ENCODE data around the gene MAPK4. TPM values are rescaled to one million over a fixed set of nuclear protein-coding genes. Genes with fewer than 3 reads are reported as not detected.
A peak's percentile ranks its signal among the peaks of the same experiment; 100 is the strongest.
"Not testable (repeated sequence)": the region's sequence is repeated elsewhere in the genome, so short reads cannot be mapped to it uniquely, and the experiment has no call there.

Gene MAPK4
- total RNA-seq, 1 donor from 2014 or later: 26.9 TPM

- ATAC-seq (ENCODE audit: poor library complexity) (no peak), DNase-seq (no peak)
- intact Hi-C loops (cut with DNase I): no loop called here
Observed at GRCh38 chr18:50696929-50697328, 137.0 kb downstream of the MAPK4 start.

DNA sequence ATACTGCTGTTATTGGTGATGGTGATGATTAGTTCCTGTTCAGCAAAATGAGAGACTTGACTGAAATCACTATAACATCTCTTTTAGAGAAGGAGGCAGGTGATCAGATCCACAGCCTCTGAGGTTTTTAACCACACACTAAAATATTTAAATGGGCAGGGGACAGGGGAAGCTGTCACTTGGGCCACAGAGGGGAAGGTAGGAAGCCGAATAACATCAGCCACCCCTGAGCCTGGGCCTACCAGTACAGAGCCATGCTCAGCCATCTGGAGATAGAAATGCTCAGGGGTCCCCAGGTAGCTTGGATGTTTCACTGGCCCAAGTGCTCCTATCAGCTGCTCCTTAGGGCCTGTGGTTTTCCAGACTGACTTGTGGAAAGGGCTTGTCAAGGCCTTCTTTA, 137.6 kb downstream of the MAPK4 start:
- intact Hi-C loops (cut with DNase I): no loop called here
- DNase-seq (no peak), ATAC-seq (ENCODE audit: poor library complexity) (no peak)

DNA sequence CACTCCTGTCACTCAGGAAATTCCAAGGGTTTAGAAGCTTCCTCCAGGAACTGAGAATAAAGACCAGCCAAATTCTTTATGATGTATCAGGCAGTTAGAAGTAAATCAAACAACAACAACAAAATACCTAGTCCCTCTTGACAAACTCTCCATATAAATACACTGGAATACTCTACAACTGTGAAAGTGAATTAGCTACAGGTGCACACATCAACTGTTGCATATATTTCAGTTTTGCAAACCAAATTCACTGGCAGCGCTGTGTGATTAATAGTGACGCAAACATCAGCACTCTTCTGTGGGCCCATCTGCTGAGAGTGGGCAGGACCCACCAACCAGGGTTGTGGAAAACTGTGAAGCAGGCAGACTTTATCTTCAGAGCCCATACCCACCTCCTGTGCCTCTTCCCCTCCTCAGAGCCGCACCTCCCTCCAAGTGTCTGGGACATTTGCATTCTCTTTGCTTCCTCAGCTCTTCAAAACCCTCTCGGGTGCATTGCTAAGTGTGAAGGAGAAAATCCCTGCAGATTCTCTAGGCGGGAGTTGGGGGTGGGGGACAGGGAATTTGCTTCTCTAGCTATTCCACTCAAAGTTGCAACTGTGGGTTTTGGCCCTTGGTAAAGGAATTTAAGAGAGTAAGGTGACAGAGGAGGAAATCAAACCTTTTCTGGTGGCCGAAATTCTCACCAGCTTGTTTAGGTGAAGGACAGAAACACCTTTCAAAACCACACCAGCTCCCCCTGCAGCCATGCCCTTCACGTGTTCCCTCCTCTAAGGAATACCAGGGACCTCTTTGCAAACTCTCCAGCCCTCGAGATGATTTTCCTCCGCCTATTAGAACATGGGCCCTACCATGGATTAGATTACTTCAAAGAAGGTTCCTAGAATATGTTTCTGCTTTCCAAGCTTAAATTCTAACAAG, 140.6 kb downstream of the MAPK4 start:
- DNase-seq: no peak
- intact Hi-C loops (cut with DNase I): no loop called here

DNA sequence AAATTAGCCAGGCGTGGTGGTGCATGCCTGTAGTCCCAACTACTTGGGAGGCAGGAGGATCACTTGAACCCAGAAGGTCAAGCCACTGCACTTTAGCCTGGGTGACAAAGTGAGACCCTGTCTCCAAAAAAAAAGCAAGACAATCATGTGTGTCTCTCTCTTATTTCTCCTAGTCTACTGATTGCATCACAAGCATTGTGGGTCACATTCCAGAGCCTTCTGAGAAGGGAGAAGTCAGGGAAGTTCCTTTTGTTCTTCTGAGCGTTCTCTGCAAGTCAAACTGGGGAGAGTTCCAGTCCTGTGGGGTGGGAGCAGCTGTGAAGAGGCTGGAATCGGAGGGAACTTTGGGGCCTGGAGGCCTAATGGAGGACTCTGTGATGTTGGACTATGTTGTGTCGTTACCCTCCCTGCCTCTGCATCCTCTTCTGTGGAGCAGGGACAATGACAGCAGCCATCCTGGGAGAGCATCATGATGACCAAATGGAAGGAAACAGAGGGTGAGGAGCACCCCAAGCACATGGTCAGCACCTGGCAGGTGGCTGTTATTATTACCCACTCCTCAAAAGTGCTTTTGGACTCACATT, 144.6 kb downstream of the MAPK4 start:
- ATAC-seq (ENCODE audit: poor library complexity) (no peak), DNase-seq (no peak)
- intact Hi-C loops (cut with DNase I): no loop called here

More for the DNA sequence above, 140.6 kb downstream of the MAPK4 start:
- ATAC-seq (ENCODE audit: poor library complexity): no peak

DNA sequence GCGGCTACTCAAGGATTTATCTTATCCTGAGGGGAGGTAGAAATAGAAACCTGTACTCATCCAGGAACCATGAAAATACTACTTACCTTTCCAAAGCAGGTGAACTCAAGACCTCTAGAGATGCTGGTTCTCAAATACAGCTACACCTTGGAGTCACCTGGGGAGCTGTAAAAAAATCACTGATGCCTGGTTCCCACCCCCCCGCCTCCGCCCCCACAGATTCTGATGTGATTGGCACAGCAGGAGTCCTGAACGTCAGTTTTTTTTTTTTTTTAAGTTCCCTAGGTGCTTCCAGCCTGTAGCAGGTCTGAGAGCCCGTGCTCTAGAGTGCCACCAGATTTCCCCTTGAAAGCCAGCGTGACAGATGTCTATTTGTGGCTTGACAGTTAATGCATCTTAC, 146.3 kb downstream of the MAPK4 start:
- DNase-seq (no peak), ATAC-seq (ENCODE audit: poor library complexity) (no peak)
- intact Hi-C loops (cut with DNase I): no loop called here

DNA sequence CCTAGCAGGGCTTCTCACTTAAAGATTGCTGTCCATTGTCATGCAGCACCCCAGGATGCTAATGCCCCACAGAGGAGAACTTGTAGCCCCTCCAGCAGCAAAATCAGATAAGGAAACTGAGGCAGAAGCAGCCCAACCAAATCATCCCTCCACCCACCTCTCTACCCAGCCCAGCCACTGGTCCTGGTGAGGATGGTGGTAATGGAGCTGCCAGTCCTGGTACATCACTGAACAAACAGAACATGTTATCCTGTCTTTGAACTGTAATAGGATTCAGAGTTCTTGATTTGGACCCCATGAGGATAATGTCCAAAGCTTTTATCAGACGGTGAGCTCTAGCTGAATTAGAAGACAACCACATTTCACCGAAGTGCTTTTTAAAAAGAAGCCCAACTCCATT, 146.8 kb downstream of the MAPK4 start:
- DNase-seq (no peak), ATAC-seq (ENCODE audit: poor library complexity) (no peak)
- intact Hi-C loops (cut with DNase I): no loop called here

GRCh38 chr18:50707297-50707696, 147.4 kb downstream of the MAPK4 start:
- DNase-seq; ATAC-seq (ENCODE audit: poor library complexity); intact Hi-C loops (cut with DNase I): not testable (repeated sequence)

- DNase-seq: no peak
- ATAC-seq (ENCODE audit: poor library complexity): peak; percentile 57
- intact Hi-C loops (cut with DNase I): no loop called here
Observed at GRCh38 chr18:50707855-50708469, 148.1 kb downstream of the MAPK4 start.

GRCh38 chr18:50709193-50709592, 149.3 kb downstream of the MAPK4 start:
- intact Hi-C loops (cut with DNase I): no loop called here
- no peak for DNase-seq
- no peak for ATAC-seq (ENCODE audit: poor library complexity)

DNA sequence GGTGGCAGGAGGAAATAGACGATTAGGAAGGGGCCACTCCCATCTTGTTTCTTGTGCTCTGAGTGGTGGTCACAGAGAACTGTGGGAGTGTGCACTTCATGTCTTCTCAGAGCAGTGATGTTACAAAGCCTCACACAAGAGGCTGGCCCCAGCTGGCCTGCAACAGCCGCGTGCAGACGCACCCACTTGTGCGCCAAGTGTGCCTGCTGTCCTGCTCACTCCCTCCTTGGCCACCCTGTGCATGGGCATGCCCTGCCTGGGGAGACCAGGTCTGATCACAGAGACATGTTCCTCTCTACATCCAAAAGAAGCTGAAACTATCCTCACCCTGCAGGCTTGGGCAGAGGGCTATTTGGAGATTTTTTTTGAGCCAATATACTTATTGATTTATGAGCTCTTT, 151.5 kb downstream of the MAPK4 start:
- no peak for ATAC-seq (ENCODE audit: poor library complexity)
- no peak for DNase-seq
- intact Hi-C loops (cut with DNase I): no loop called here

DNA sequence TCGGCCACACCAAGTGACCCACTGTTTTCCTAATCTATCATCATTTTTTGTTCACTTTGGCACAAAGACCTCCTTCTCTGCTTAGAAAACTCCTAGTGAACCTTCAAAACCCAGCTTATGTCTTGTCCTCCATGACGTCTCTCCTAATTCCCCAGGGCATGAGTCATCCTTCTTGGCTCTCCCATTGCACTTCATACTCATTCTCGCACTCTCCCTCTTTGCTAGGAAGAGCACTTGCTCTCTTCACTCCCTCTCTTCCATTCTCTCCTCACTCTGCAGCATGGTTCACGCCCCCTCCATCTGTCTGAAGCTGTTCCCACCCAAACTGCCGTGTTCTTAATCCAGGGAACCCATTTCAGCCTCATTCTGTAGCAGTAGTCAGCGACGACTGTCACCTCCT, 156.0 kb downstream of the MAPK4 start:
- intact Hi-C loops (cut with DNase I): no loop called here
- ATAC-seq (ENCODE audit: poor library complexity) (no peak), DNase-seq (no peak)

DNA sequence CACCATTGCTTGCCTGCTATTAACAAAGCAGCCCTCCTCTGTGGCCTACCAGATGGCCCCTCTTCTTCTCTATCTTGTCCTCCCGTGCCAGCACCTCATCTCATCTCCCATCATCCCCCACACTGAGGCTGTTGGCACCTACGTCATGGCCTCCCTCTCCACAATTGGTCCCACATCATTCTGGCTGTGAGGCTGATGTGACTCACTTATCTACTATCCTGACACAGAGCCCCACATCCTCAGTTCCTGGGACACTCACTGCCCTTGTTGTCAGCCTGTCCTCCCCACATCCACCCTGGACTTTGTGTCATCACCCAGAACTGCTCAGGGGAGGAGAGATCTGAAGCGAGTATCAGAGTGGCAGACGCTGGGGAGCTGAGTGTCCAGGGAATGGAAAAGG, 157.0 kb downstream of the MAPK4 start:
- ATAC-seq (ENCODE audit: poor library complexity): no peak
- DNase-seq: no peak
- intact Hi-C loops (cut with DNase I): no loop called here

- no peak for ATAC-seq (ENCODE audit: poor library complexity)
- no peak for DNase-seq
- intact Hi-C loops (cut with DNase I): no loop called here
Observed at GRCh38 chr18:50717563-50717962, 157.7 kb downstream of the MAPK4 start.

- ATAC-seq (ENCODE audit: poor library complexity) (no peak), DNase-seq (no peak)
- intact Hi-C loops (cut with DNase I): no loop called here
Observed at GRCh38 chr18:50719471-50720324, 159.8 kb downstream of the MAPK4 start.

- no peak for ATAC-seq (ENCODE audit: poor library complexity)
- intact Hi-C loops (cut with DNase I): no loop called here
Observed at GRCh38 chr18:50720325-50720674, 160.4 kb downstream of the MAPK4 start.

DNA sequence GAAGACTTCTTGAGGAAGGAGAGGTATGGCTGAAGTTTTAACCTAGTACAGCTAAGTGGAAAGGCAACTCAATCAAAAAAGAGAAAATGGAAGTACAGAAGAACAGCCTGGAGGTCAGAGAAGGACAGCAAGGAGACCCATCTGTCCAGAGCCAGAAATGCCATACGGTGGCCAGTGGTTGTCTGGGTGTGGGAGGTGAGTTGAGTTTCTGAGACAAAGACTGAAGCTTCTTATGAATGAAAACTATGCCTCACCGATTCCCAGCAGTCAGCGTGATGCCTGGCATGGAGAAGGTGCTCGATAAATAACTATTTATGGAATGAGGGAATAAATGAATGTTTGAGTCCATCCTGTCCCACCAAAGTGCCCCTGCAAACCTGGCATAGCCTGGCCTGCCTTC, 161.1 kb downstream of the MAPK4 start:
- no peak for ATAC-seq (ENCODE audit: poor library complexity)
- DNase-seq: no peak
- intact Hi-C loops (cut with DNase I): no loop called here

More at GRCh38 chr18:50720325-50720674, 160.4 kb downstream of the MAPK4 start:
- no peak for DNase-seq

DNA sequence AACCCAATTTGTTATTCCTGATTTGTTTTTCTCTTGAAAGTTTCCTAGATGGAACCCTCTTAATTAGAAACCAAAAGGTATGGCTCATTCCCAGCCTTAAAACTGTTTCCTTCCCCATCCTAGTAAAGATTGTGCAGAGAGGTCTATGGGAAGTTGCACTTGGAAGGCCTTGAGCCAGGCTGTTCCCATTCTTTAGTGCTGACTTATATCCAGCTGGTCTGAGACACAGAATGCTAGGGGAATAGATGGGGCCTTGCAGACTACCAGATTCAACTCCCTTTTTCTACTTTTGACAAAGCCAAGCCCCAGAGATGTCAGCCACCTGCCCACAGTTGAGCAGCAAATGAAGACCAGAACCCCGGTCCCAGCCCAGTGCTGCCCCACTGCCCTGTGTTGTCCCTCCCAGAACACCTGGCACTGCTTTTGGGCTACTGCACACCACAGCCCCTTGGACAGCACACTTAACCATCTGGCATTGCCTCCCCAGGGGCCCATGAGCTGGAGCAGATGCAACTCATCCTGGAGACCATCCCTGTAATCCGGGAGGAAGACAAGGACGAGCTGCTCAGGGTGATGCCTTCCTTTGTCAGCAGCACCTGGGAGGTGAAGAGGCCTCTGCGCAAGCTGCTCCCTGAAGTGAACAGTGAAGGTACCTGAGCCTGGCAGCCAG, 161.7 kb downstream of the MAPK4 start:
- no peak for ATAC-seq (ENCODE audit: poor library complexity)
- DNase-seq: no peak
- intact Hi-C loops (cut with DNase I): no loop called here

- intact Hi-C loops (cut with DNase I): no loop called here
- DNase-seq (no peak), ATAC-seq (ENCODE audit: poor library complexity) (no peak)
Observed at GRCh38 chr18:50722311-50722710, 162.4 kb downstream of the MAPK4 start.

- DNase-seq: peak; percentile 54
- intact Hi-C loops (cut with DNase I): no loop called here
- peak; percentile 56 for ATAC-seq (ENCODE audit: poor library complexity)
Observed at GRCh38 chr18:50724751-50725151, 164.9 kb downstream of the MAPK4 start.
